Brain microvascular endothelial cell (primary cell): ENCODE measurements around the gene CD1D.

Experiments
- DNase-seq: peaks from one replicate; pipeline ENCODE4 v3.0.0-alpha.2; 2020
- H3K27ac ChIP-seq: fragments of 250-450 bp; sonication (Bioruptor Pico); 2 replicates; pipeline ENCODE4 v1.5.1; 2020; ENCODE audit warnings: mild to moderate bottlenecking, moderate library complexity
- H3K27me3 ChIP-seq: fragments of 250-450 bp; sonication (Bioruptor Pico); replicated peaks from 2 replicates; pipeline ENCODE4 v1.5.1; 2020; ENCODE audit warnings: mild to moderate bottlenecking
- H3K36me3 ChIP-seq: fragments of 250-450 bp; sonication (Bioruptor Pico); replicated peaks from 2 replicates; pipeline ENCODE4 v1.5.1; 2020; ENCODE audit warnings: mild to moderate bottlenecking
- H3K4me3 ChIP-seq: 2 replicates; pipeline ENCODE4 v1.5.1; 2011; ENCODE audit warnings: low read depth, mild to moderate bottlenecking, control low read depth, low read length, moderate library complexity
- in situ Hi-C: cut with HindIII; loops from 2 replicates; pipeline ENCODE4 v1.10.0; 2017; ENCODE audit warnings: low sequenced_read_pairs, low pct_ligation_motif_present
- TF ChIP-seq, protein P1 (sequence below): IDR thresholded peaks from 2 replicates; pipeline ENCODE4 v1.5.1; 2011; ENCODE audit warnings: low read depth, mild to moderate bottlenecking, moderate library complexity, low read length, control low read depth, inconsistent platforms; ENCODE audit errors: missing control alignments

The CD1D gene

DNA sequence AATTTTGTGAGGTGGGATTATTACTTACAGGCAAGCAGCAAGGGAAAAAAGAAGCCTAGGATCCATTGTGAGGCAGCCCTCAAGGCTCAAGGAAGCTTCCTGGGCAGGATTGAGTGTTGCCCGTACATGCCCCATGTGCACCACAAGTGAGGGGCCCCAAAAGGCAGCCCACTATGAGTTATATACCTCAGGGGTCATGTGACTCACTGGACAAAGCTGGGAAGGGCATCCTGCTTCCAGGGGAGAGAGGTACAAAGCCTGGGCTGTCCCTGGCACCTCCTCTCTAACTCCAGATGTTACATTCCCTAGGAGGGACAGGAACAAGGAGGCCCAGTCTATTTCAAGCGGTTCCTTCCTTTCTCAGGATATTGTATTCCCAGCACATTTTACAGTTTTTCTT is 34.0 kb upstream of the CD1D start:
- Histone ChIP-seq H3K4me3 (no peak overlapping the region), H3K36me3 (no peaks in the 10 kb centered on the region), H3K27ac (no peak overlapping the region), H3K27me3 (no peaks in the 10 kb centered on the region)
- in situ Hi-C loops: no loop called here
- TF ChIP-seq, protein P1, sequence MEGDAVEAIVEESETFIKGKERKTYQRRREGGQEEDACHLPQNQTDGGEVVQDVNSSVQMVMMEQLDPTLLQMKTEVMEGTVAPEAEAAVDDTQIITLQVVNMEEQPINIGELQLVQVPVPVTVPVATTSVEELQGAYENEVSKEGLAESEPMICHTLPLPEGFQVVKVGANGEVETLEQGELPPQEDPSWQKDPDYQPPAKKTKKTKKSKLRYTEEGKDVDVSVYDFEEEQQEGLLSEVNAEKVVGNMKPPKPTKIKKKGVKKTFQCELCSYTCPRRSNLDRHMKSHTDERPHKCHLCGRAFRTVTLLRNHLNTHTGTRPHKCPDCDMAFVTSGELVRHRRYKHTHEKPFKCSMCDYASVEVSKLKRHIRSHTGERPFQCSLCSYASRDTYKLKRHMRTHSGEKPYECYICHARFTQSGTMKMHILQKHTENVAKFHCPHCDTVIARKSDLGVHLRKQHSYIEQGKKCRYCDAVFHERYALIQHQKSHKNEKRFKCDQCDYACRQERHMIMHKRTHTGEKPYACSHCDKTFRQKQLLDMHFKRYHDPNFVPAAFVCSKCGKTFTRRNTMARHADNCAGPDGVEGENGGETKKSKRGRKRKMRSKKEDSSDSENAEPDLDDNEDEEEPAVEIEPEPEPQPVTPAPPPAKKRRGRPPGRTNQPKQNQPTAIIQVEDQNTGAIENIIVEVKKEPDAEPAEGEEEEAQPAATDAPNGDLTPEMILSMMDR: no peak
- DNase-seq: no peak

DNA sequence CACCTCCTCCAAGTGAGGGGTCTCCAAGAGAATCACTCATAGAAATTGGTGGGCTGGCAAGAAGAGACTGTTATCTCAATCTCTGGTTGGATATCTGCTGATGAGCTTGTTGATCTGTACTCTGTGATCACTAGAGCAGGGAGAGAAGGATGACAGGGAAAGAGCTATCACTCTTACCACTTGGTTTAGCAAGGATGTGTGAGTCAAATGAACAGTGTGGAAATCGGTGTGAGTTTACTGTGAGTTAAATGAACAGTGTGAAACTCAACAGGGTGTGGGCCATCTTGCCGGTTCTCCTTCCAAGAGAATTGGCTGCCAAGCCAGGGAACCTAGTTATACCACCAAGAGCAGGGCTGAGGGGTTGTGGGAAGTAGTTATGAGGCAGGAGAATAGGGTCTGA is 33.3 kb upstream of the CD1D start:
- Histone ChIP-seq H3K27ac (no peak overlapping the region), H3K4me3 (no peak overlapping the region)
- no peak for DNase-seq

GRCh38 chr1:158147869-158148268 is 32.8 kb upstream of the CD1D start:
- in situ Hi-C loops: no loop called here
- Histone ChIP-seq H3K4me3 (no peak overlapping the region), H3K27ac (no peak overlapping the region), H3K27me3 (no peaks in the 10 kb centered on the region), H3K36me3 (no peaks in the 10 kb centered on the region)
- no peak for DNase-seq
- TF ChIP-seq, protein P1: no peak

More for the DNA sequence above, 33.3 kb upstream of the CD1D start:
- no peaks in the 10 kb centered on the region for H3K27me3 ChIP-seq
- in situ Hi-C loops: no loop called here
- H3K36me3 ChIP-seq: no peaks in the 10 kb centered on the region
- TF ChIP-seq, protein P1: no peak

DNA sequence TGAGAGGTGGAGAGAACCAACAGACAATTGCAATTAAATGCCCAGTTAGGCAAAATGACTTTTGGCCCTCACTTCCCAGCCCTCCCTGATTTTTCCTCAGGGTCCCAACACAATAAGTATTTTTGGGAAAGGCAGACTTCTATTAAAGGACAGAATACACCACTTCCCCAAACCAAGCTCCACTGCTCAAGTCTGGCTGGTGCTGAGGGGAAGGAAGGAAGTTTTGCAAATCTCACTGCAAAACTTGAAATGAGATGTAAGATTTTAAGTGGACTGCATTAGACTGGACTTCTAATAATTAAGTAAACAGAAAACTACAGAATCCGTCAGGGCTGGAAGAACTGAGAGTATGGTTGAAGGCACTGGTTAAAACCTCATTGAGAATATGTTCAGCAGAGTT is 32.2 kb upstream of the CD1D start:
- DNase-seq: no peak
- H3K27ac ChIP-seq: no peak overlapping the region
- H3K27me3 ChIP-seq: no peaks in the 10 kb centered on the region
- H3K4me3 ChIP-seq: no peak overlapping the region
- TF ChIP-seq, protein P1: no peak
- no peaks in the 10 kb centered on the region for H3K36me3 ChIP-seq
- in situ Hi-C loops: no loop called here

GRCh38 chr1:158149175-158149574 is 31.5 kb upstream of the CD1D start:
- TF ChIP-seq, protein P1: no peak
- DNase-seq: no peak
- peak overlapping the region; percentile 13 for H3K27ac ChIP-seq
- no peaks in the 10 kb centered on the region for H3K27me3 ChIP-seq
- no peaks in the 10 kb centered on the region for H3K36me3 ChIP-seq
- H3K4me3 ChIP-seq: peak overlapping the region; percentile 46
- in situ Hi-C loops: no loop called here

DNA sequence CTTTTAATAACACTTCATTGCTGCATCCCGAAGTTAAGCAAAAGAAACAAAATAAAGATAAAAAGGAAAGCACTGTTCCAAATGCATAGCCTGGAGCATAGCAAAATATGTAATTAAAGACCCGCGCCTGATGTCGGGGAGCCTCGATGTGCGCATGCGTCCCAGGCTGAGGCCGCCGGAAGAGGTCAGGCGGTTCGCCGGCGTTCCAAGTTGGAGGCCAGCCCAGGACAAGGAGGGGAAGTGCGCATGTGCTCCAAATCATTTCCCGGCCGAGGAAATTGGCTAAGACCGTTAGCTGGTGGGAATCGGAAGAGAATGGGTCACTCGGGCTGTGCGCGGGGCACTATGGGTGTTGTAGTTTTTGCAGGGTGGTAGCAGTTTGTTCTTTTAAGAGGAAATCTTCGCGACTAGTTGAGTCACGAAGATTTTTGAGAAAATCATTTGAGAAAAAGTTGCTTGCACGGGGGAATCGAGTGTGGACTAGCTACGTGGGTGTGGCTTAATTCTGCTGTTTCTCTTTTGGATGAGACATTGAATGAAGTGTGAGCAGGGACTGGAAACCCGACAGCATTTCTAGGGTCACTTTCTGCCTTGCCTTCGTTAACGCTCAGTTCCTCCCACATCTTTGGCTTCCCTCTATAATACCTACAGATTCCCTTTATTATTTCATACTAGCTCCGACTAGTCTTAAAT is 31.0 kb upstream of the CD1D start:
- TF ChIP-seq, protein P1: no peak
- Histone ChIP-seq H3K4me3 (peak overlapping the region; percentile 46), H3K36me3 (no peaks in the 10 kb centered on the region), H3K27ac (peak overlapping the region; percentile 13), H3K27me3 (no peaks in the 10 kb centered on the region)
- in situ Hi-C loops: no loop called here
- DNase-seq: peak; percentile 96
